SK-N-SH (cell line): ENCODE results near the gene RASIP1. TPM values are rescaled to one million over a fixed set of nuclear protein-coding genes. Genes with fewer than 3 reads are reported as not detected.

Experiments
- CTCF ChIA-PET: fragments of 300-600, 350-600 bp; formaldehyde crosslinking; extraction: SDS; loops from one replicate; lab custom pipeline; 2021; lab: Yijun Ruan, JAX
- POLR2A ChIA-PET: fragments of 350-600 bp; sonication (Branson Sonifier 250); formaldehyde crosslinking; extraction: SDS; loops from one replicate; lab custom pipeline; 2020; ENCODE audit warnings: antibody characterized with exemption, inconsistent platforms; lab: Yijun Ruan, JAX
- DNase-seq: peaks from one replicate; pipeline ENCODE4 v3.0.0; 2012
- H2AFZ ChIP-seq: fragments of 200-600 bp; sonication (generic); 2 replicates; pipeline ENCODE4 v1.8.1; 2016; ENCODE audit warnings: antibody characterized with exemption, mild to moderate bottlenecking, low read depth
- H3F3A ChIP-seq: fragments of 200-600 bp; sonication (generic); replicated peaks from 2 replicates; pipeline ENCODE3; 2016; ENCODE audit warnings: antibody characterized with exemption, mild to moderate bottlenecking; ENCODE audit not compliant: insufficient read depth
- H3K27ac ChIP-seq, 2 experiments: fragments of 200-500 bp in 1 of 2; fragments of 200-600 bp in 1 of 2; sonication (Bioruptor generic) in 1 of 2; sonication (generic), shearing (Covaris generic) in 1 of 2; 2 replicates each; pipeline versions ENCODE4 v1.5.1 to v1.6.1; 2014 to 2016; ENCODE audit warnings: low read depth in 2 of 2, inconsistent platforms in 1 of 2, low read length in 1 of 2, mild to moderate bottlenecking in 1 of 2, mixed read lengths in 1 of 2
- H3K27me3 ChIP-seq: fragments of 200-600 bp; sonication (generic), shearing (Covaris generic); 2 replicates; pipeline ENCODE4 v1.6.1; 2016; ENCODE audit warnings: mixed run types; ENCODE audit not compliant: insufficient read depth
- H3K36me3 ChIP-seq, 2 experiments: fragments of 200-500 bp in 1 of 2; fragments of 200-600 bp in 1 of 2; sonication (Bioruptor generic) in 1 of 2; sonication (generic) in 1 of 2; replicated peaks in 1 of 2; 2 replicates each; pipeline versions ENCODE3 to v1.5.1; 2014 to 2016; ENCODE audit warnings: low read length in 1 of 2, mild to moderate bottlenecking in 1 of 2; ENCODE audit not compliant: insufficient read depth in 2 of 2, control insufficient read depth in 1 of 2
- H3K4me1 ChIP-seq, 2 experiments: fragments of 200-500 bp in 1 of 2; fragments of 200-600 bp in 1 of 2; sonication (Bioruptor generic) in 1 of 2; sonication (generic), shearing (Covaris generic) in 1 of 2; 2 replicates each; pipeline versions ENCODE4 v1.5.1 to v1.6.1; 2014 to 2016; ENCODE audit warnings: low read depth in 1 of 2, low read length in 1 of 2, mixed run types in 1 of 2; ENCODE audit not compliant: insufficient read depth in 2 of 2, control insufficient read depth in 1 of 2
- H3K4me2 ChIP-seq: fragments of 200-600 bp; sonication (generic), shearing (Covaris generic); 2 replicates; pipeline ENCODE4 v1.6.1; 2017; ENCODE audit warnings: mixed run types
- H3K4me3 ChIP-seq, 2 experiments: fragments of 200-500 bp in 1 of 2; fragments of 200-600 bp in 1 of 2; sonication (Bioruptor generic) in 1 of 2; sonication (generic), shearing (Covaris generic) in 1 of 2; 2 replicates each; pipeline versions ENCODE4 v1.5.1 to v1.8.1; 2014 to 2016; ENCODE audit warnings: low read depth in 2 of 2, inconsistent platforms in 1 of 2, low read length in 1 of 2, mild to moderate bottlenecking in 1 of 2, mixed read lengths in 1 of 2, moderate library complexity in 1 of 2
- H3K79me2 ChIP-seq: fragments of 200-600 bp; sonication (generic); 2 replicates; pipeline ENCODE4 v1.8.1; 2017; ENCODE audit warnings: mild to moderate bottlenecking; ENCODE audit not compliant: insufficient read depth
- H3K9ac ChIP-seq: fragments of 200-600 bp; sonication (generic); 2 replicates; pipeline ENCODE4 v1.6.1; 2017; ENCODE audit warnings: mixed run types
- H3K9me2 ChIP-seq: fragments of 200-600 bp; sonication (generic); 2 replicates; pipeline ENCODE4 v1.6.1; 2017; ENCODE audit warnings: mixed run types
- H3K9me3 ChIP-seq: fragments of 200-600 bp; sonication (generic); 2 replicates; pipeline ENCODE4 v1.6.1; 2017; ENCODE audit warnings: mixed run types, mild to moderate bottlenecking, moderate library complexity
- H4K20me1 ChIP-seq: fragments of 200-600 bp; sonication (generic); 2 replicates; pipeline ENCODE4 v1.6.1; 2017; ENCODE audit warnings: mild to moderate bottlenecking, mixed run types; ENCODE audit not compliant: insufficient read depth
- CTCF ChIP-seq: fragments of 200-600 bp; sonication (generic); IDR thresholded peaks from 2 replicates; pipeline ENCODE4 v1.6.1; 2017; ENCODE audit warnings: antibody characterized with exemption, mild to moderate bottlenecking, moderate library complexity
- GABPA ChIP-seq: IDR thresholded peaks from 2 replicates; pipeline ENCODE4 v1.4.0; 2012; ENCODE audit warnings: low read depth, mild to moderate bottlenecking
- ZBTB33 ChIP-seq: IDR thresholded peaks from 2 replicates; pipeline ENCODE4 v1.4.0; 2012; ENCODE audit warnings: low read depth, borderline replicate concordance
- WGBS: methylation state at CpG from one replicate; pipeline ENCODE4 v1.1.6; 2017; ENCODE audit warnings: low lambda C conversion rate; 5-methylcytosine and 5-hydroxymethylcytosine counted together
- polyA plus RNA-seq, 3 experiments: library from polyadenylated mRNA; depleted of rRNA; stranded (reverse); fragments of >200 nt; gene quantifications; 2 replicates each; pipeline ENCODE4 v1.2.3, GENCODE V29; 2012

The RASIP1 gene
- polyA plus RNA-seq, 1 of the 3 experiments (the other 2 are of a cell fraction), result 0.41 TPM

- DNase-seq, result peak; percentile 59
- POLR2A ChIA-PET, result interaction anchor here (0.8 to 1.0 kb wide), 2 partner anchors 25 to 1999 kb away, joined by 3 to 4 read pairs; no protein-coding TSS in a partner anchor
Measured at GRCh38 chr19:48713041-48713863, 27.2 kb downstream of the RASIP1 start.

More at GRCh38 chr19:48713041-48713863, 27.2 kb downstream of the RASIP1 start:
- Histone ChIP-seq H3K9ac (peak overlapping the region; percentile 80), H3K27me3 (no peaks in the 10 kb centered on the region), H4K20me1 (no peaks in the 10 kb centered on the region), H3K4me1 (peaks cover 8 to 30% of the 10 kb centered on the region in 2 experiments; a peak in 2 of 4 replicates), H2AFZ (peak overlapping the region; percentile 97), H3K4me2 (peak overlapping the region; percentile 98), H3K79me2 (peaks cover 17% of the 10 kb centered on the region), H3K27ac (peak overlapping the region in 1 of 2 experiments; percentile 66; a peak in 1 of 4 replicates), H3K36me3 (no peaks in the 10 kb centered on the region), H3K9me3 (no peaks in the 10 kb centered on the region), H3K4me3 (peak overlapping the region; percentile 75 to 100)
- CTCF ChIA-PET, result interaction anchor here (0.7 to 4.5 kb wide), 8 partner anchors 9 to 129 kb away, joined by 3 to 30 read pairs (median 6); partner anchors contain the start of genes CA11 and HSD17B14
- peak; percentile 30 for TF ChIP-seq CTCF
- TF ChIP-seq GABPA, result 0 out of 2 replicates have a peak, but pooled peaks have one; percentile 4
- TF ChIP-seq ZBTB33, result no peak
- TF ChIP-seq, all 33 proteins: peak for 2
- Histone ChIP-seq H3K9me2 (no peaks in the 10 kb centered on the region), H3F3A (peaks cover 4% of the 10 kb centered on the region)
- WGBS, result 28% methylated on average over 19 of the region's 25 CpGs
